GM19351 (cell line): Measurements from ENCODE around the gene ACVR1B.

Experiments used
- ATAC-seq: cut with Tn5 transposase; IDR thresholded peaks from one replicate; pipeline ENCODE4 v1.9.1; 2021; ENCODE audit warnings: mild to moderate bottlenecking, moderate library complexity; ENCODE audit not compliant: unreplicated experiment

Gene ACVR1B

GRCh38 chr12:51951199-51951842 lies at the start of gene ACVR1B:
TSS of gene ACVR1B (plus strand) at chr12:51951699. CDS start at chr12:51951744, 45 bp downstream.
- peak; percentile 96 for ATAC-seq

- no peak for ATAC-seq
Measured at GRCh38 chr12:51901881-51902280, 49.6 kb upstream of the ACVR1B start.

- no peak for ATAC-seq
Measured at GRCh38 chr12:51904951-51905470, 46.5 kb upstream of the ACVR1B start.

- ATAC-seq, result no peak
Measured at GRCh38 chr12:51905471-51906429, 45.7 kb upstream of the ACVR1B start.

GRCh38 chr12:51906430-51907082 lies 44.9 kb upstream of the ACVR1B start:
- ATAC-seq, result no peak

- no peak for ATAC-seq
Measured at GRCh38 chr12:51907083-51907855, 44.2 kb upstream of the ACVR1B start, which contains the start of gene ACVRL1. TSS of gene ACVRL1 (plus strand) at chr12:51907504. CDS start at chr12:51912475, 4,971 bp downstream.

GRCh38 chr12:51907856-51908425 lies 43.6 kb upstream of the ACVR1B start:
- ATAC-seq, result no peak

- no peak for ATAC-seq
Measured at GRCh38 chr12:51908876-51909592, 42.5 kb upstream of the ACVR1B start.

GRCh38 chr12:51910168-51910567 lies 41.3 kb upstream of the ACVR1B start:
- no peak for ATAC-seq

- ATAC-seq, result no peak
Measured at GRCh38 chr12:51910691-51911090, 40.8 kb upstream of the ACVR1B start.

GRCh38 chr12:51911307-51911706 lies 40.2 kb upstream of the ACVR1B start:
- no peak for ATAC-seq

GRCh38 chr12:51911788-51912711 lies 39.4 kb upstream of the ACVR1B start:
- no peak for ATAC-seq

GRCh38 chr12:51913071-51914033 lies 38.1 kb upstream of the ACVR1B start:
- ATAC-seq, result no peak

- no peak for ATAC-seq
Measured at GRCh38 chr12:51914034-51914923, 37.2 kb upstream of the ACVR1B start.

- no peak for ATAC-seq
Measured at GRCh38 chr12:51915003-51915625, 36.4 kb upstream of the ACVR1B start.

- ATAC-seq, result no peak
Measured at GRCh38 chr12:51915951-51916350, 35.5 kb upstream of the ACVR1B start.
